ENCODE data around the gene TTYH2. TPM values are rescaled to one million over a fixed set of nuclear protein-coding genes. Genes with fewer than 3 reads are reported as not detected.

The TTYH2 gene
- total RNA-seq, 1 experiment from 2014 or later, result 0.12 TPM

- H3K36me3 Mint-ChIP-seq (ENCODE audit: insufficient read depth, unreplicated experiment), result no peaks in the 10 kb centered on the region
- peaks cover 64% of the 10 kb centered on the region for H3K27me3 Mint-ChIP-seq (ENCODE audit: insufficient read depth, unreplicated experiment)
- intact Hi-C loops (cut with micrococcal nuclease), result loop anchor here (10.0 kb wide), 1 partner anchor 522 kb away; no protein-coding TSS in a partner anchor
- no peak overlapping the region for H3K4me3 Mint-ChIP-seq (ENCODE audit: unreplicated experiment)
- CTCF ChIA-PET, result interaction anchor here (0.6 to 3.2 kb wide), 17 partner anchors 11 to 813 kb away, joined by 3 to 57 read pairs (median 4); no protein-coding TSS in a partner anchor
- no TSS peak for BruUV-seq (replicated peaks)
- H3K4me1 Mint-ChIP-seq (ENCODE audit: insufficient read depth, unreplicated experiment), result peaks cover 6% of the 10 kb centered on the region
- H3K9me3 Mint-ChIP-seq (ENCODE audit: unreplicated experiment), result no peaks in the 10 kb centered on the region
- POLR2A ChIA-PET, result no interaction called here
- peak; percentile 6 for DNase-seq (ENCODE audit: unreplicated experiment)
- TF ChIP-seq CTCF (IDR thresholded peaks at IDR 0.05; ENCODE audit: unreplicated experiment), result no peak
- H3K27ac Mint-ChIP-seq (ENCODE audit: low read depth, unreplicated experiment), result no peak overlapping the region
Measured at GRCh38 chr17:74177018-74177450, 36.3 kb upstream of the TTYH2 start.

- intact Hi-C loops (cut with micrococcal nuclease), result loop anchor here (10.0 kb wide), 1 partner anchor 525 kb away; no protein-coding TSS in a partner anchor
- Mint-ChIP-seq H3K36me3 (ENCODE audit: insufficient read depth, unreplicated experiment) (no peaks in the 10 kb centered on the region), H3K27ac (ENCODE audit: low read depth, unreplicated experiment) (no peak overlapping the region), H3K27me3 (ENCODE audit: insufficient read depth, unreplicated experiment) (peaks cover 54% of the 10 kb centered on the region), H3K9me3 (ENCODE audit: unreplicated experiment) (no peaks in the 10 kb centered on the region), H3K4me1 (ENCODE audit: insufficient read depth, unreplicated experiment) (peaks cover 6% of the 10 kb centered on the region), H3K4me3 (ENCODE audit: unreplicated experiment) (no peak overlapping the region)
- CTCF ChIA-PET, result interaction anchor here (0.5 to 4.6 kb wide), 3 partner anchors 95 to 750 kb away, joined by 3 to 14 read pairs (median 3); no protein-coding TSS in a partner anchor
- DNase-seq (ENCODE audit: unreplicated experiment), result no peak
- POLR2A ChIA-PET, result no interaction called here
- no TSS peak for BruUV-seq (replicated peaks)
- no peak for TF ChIP-seq CTCF (IDR thresholded peaks at IDR 0.05; ENCODE audit: unreplicated experiment)
Measured at GRCh38 chr17:74179576-74179975, 33.8 kb upstream of the TTYH2 start.

- H3K4me3 Mint-ChIP-seq (ENCODE audit: unreplicated experiment), result no peak overlapping the region
- POLR2A ChIA-PET, result no interaction called here
- H3K9me3 Mint-ChIP-seq (ENCODE audit: unreplicated experiment), result no peaks in the 10 kb centered on the region
- H3K27ac Mint-ChIP-seq (ENCODE audit: low read depth, unreplicated experiment), result no peak overlapping the region
- BruUV-seq (replicated peaks), result no TSS peak
- H3K27me3 Mint-ChIP-seq (ENCODE audit: insufficient read depth, unreplicated experiment), result peaks cover 50% of the 10 kb centered on the region
- H3K36me3 Mint-ChIP-seq (ENCODE audit: insufficient read depth, unreplicated experiment), result no peaks in the 10 kb centered on the region
- peaks cover 6% of the 10 kb centered on the region for H3K4me1 Mint-ChIP-seq (ENCODE audit: insufficient read depth, unreplicated experiment)
- TF ChIP-seq CTCF (IDR thresholded peaks at IDR 0.05; ENCODE audit: unreplicated experiment), result no peak
- DNase-seq (ENCODE audit: unreplicated experiment), result no peak
- intact Hi-C loops (cut with micrococcal nuclease), result no loop called here
- CTCF ChIA-PET, result interaction anchor here (0.6 to 4.6 kb wide), 2 partner anchors 96 to 751 kb away, joined by 3 to 14 read pairs; no protein-coding TSS in a partner anchor
Measured at GRCh38 chr17:74180336-74180735, 33.0 kb upstream of the TTYH2 start.

- peaks cover 6% of the 10 kb centered on the region for H3K4me1 Mint-ChIP-seq (ENCODE audit: insufficient read depth, unreplicated experiment)
- intact Hi-C loops (cut with micrococcal nuclease), result no loop called here
- no peak for DNase-seq (ENCODE audit: unreplicated experiment)
- no peak overlapping the region for H3K27ac Mint-ChIP-seq (ENCODE audit: low read depth, unreplicated experiment)
- no peaks in the 10 kb centered on the region for H3K36me3 Mint-ChIP-seq (ENCODE audit: insufficient read depth, unreplicated experiment)
- ChIA-PET CTCF (interaction anchor here (0.5 to 4.6 kb wide), 3 partner anchors 11 to 752 kb away, joined by 4 to 14 read pairs (median 4); no protein-coding TSS in a partner anchor), POLR2A (no interaction called here)
- H3K9me3 Mint-ChIP-seq (ENCODE audit: unreplicated experiment), result no peaks in the 10 kb centered on the region
- H3K27me3 Mint-ChIP-seq (ENCODE audit: insufficient read depth, unreplicated experiment), result peaks cover 55% of the 10 kb centered on the region
- no TSS peak for BruUV-seq (replicated peaks)
- TF ChIP-seq CTCF (IDR thresholded peaks at IDR 0.05; ENCODE audit: unreplicated experiment), result no peak
- no peak overlapping the region for H3K4me3 Mint-ChIP-seq (ENCODE audit: unreplicated experiment)
Measured at GRCh38 chr17:74181341-74181740, 32.0 kb upstream of the TTYH2 start.
